GM10248 (cell line): Measurements from ENCODE around the gene QRFPR.

Source experiments
- CTCF ChIA-PET: fragments of 300-600 bp; sonication (Branson Sonifier 250); formaldehyde crosslinking; extraction: SDS; loops from one replicate; lab custom pipeline; 2021; ENCODE audit warnings: antibody characterized with exemption; lab: Yijun Ruan, JAX
- POLR2A ChIA-PET: fragments of 350-650 bp; sonication (Branson Sonifier 250); formaldehyde crosslinking; extraction: SDS; loops from one replicate; lab custom pipeline; 2020; ENCODE audit warnings: antibody characterized with exemption; lab: Yijun Ruan, JAX
- DNase-seq: peaks from one replicate; pipeline ENCODE4 v3.0.0; 2012; ENCODE audit errors: extremely low spot score
- CTCF ChIP-seq: IDR thresholded peaks from 2 replicates; pipeline ENCODE4 v1.5.1; 2012; ENCODE audit warnings: mild to moderate bottlenecking, low read depth; ENCODE audit errors: extremely low read depth, missing control alignments, control extremely low read depth

QRFPR gene

GRCh38 chr4:121397941-121398601, 17.3 kb upstream of the QRFPR start:
- POLR2A ChIA-PET = no interaction called here
- CTCF ChIA-PET = interaction anchor here (0.7 to 1.6 kb wide), 2 partner anchors 16 to 28 kb away, joined by 3 to 4 read pairs; no protein-coding TSS in a partner anchor
- no peak for TF ChIP-seq CTCF
- no peak for DNase-seq

GRCh38 chr4:121397434-121397833, 16.6 kb upstream of the QRFPR start:
- ChIA-PET CTCF (no interaction called here), POLR2A (no interaction called here)

GRCh38 chr4:121392426-121393086, 11.7 kb upstream of the QRFPR start:
- POLR2A ChIA-PET = no interaction called here
- no peak for TF ChIP-seq CTCF
- DNase-seq = no peak
- CTCF ChIA-PET = interaction anchor here (0.8 kb wide), 1 partner anchor 10 kb away, joined by 3 read pairs; no protein-coding TSS in a partner anchor

More at GRCh38 chr4:121397434-121397833, 16.6 kb upstream of the QRFPR start:
- no peak for TF ChIP-seq CTCF
- no peak for DNase-seq

- CTCF ChIA-PET = interaction anchor here (2.0 kb wide), 1 partner anchor 19 kb away, joined by 6 read pairs; no protein-coding TSS in a partner anchor
- POLR2A ChIA-PET = no interaction called here
- no peak for DNase-seq
- no peak for TF ChIP-seq CTCF
Measured at GRCh38 chr4:121390335-121390734, 9.5 kb upstream of the QRFPR start.

- TF ChIP-seq CTCF = no peak
- POLR2A ChIA-PET = no interaction called here
- no peak for DNase-seq
- CTCF ChIA-PET = interaction anchor here (1.0 to 2.6 kb wide), 2 partner anchors 8 to 13 kb away, joined by 3 to 7 read pairs; no protein-coding TSS in a partner anchor
Measured at GRCh38 chr4:121379276-121379675, 1.5 kb downstream of the QRFPR start.

- POLR2A ChIA-PET = no interaction called here
- DNase-seq = no peak
- TF ChIP-seq CTCF = no peak
- CTCF ChIA-PET = no interaction called here
Measured at GRCh38 chr4:121377076-121377475, 3.7 kb downstream of the QRFPR start.
